ENCODE measurements around the gene RAPGEF6.
"Not testable (repeated sequence)": the region's sequence is repeated elsewhere in the genome, so short reads cannot be mapped to it uniquely, and the experiment has no call there.

RAPGEF6 gene

GRCh38 chr5:131634996-131635683 lies at the start of gene RAPGEF6:
Gene RAPGEF6 (minus strand): TSS chr5:131635229. CDS start chr5:131635030, 199 bp downstream.
- peak; percentile 100 for DNase-seq

GRCh38 chr5:131684595-131684994 lies 49.6 kb upstream of the RAPGEF6 start:
- DNase-seq, result no peak

- no peak for DNase-seq
These were observed 49.0 kb upstream of the RAPGEF6 start for GRCh38 chr5:131684051-131684450.

- DNase-seq, result no peak
These were observed 47.8 kb upstream of the RAPGEF6 start for GRCh38 chr5:131682826-131683225.

GRCh38 chr5:131682175-131682574 lies 47.1 kb upstream of the RAPGEF6 start:
- no peak for DNase-seq

- no peak for DNase-seq
These were observed 44.9 kb upstream of the RAPGEF6 start for GRCh38 chr5:131679911-131680310.

- not testable (repeated sequence) for DNase-seq
These were observed 43.2 kb upstream of the RAPGEF6 start for GRCh38 chr5:131678273-131678672.

- DNase-seq, result no peak
These were observed 42.1 kb upstream of the RAPGEF6 start for GRCh38 chr5:131677115-131677514.

GRCh38 chr5:131672776-131673175 lies 37.7 kb upstream of the RAPGEF6 start:
- DNase-seq, result no peak

- peak; percentile 51 for DNase-seq
These were observed 37.1 kb upstream of the RAPGEF6 start for GRCh38 chr5:131671994-131672655.

- no peak for DNase-seq
These were observed 36.4 kb upstream of the RAPGEF6 start for GRCh38 chr5:131671409-131671808.

- no peak for DNase-seq
These were observed 29.9 kb upstream of the RAPGEF6 start for GRCh38 chr5:131664929-131665328.

GRCh38 chr5:131661933-131662332 lies 26.9 kb upstream of the RAPGEF6 start:
- no peak for DNase-seq

GRCh38 chr5:131659841-131660240 lies 24.8 kb upstream of the RAPGEF6 start:
- DNase-seq, result no peak

GRCh38 chr5:131659290-131659689 lies 24.3 kb upstream of the RAPGEF6 start:
- no peak for DNase-seq

GRCh38 chr5:131654776-131655175 lies 19.7 kb upstream of the RAPGEF6 start:
- no peak for DNase-seq

- DNase-seq, result no peak
These were observed 19.3 kb upstream of the RAPGEF6 start for GRCh38 chr5:131654309-131654708.

- no peak for DNase-seq
These were observed 14.1 kb upstream of the RAPGEF6 start for GRCh38 chr5:131649161-131649560.

GRCh38 chr5:131647048-131647769 lies 12.2 kb upstream of the RAPGEF6 start:
- no peak for DNase-seq

- DNase-seq, result no peak
These were observed 9.8 kb upstream of the RAPGEF6 start for GRCh38 chr5:131644822-131645221.

- no peak for DNase-seq
These were observed 9.3 kb upstream of the RAPGEF6 start for GRCh38 chr5:131644370-131644769.

GRCh38 chr5:131641494-131641893 lies 6.5 kb upstream of the RAPGEF6 start:
- DNase-seq, result no peak

GRCh38 chr5:131640043-131640856 lies 5.2 kb upstream of the RAPGEF6 start:
- DNase-seq, result no peak
